Lower leg skin (tissue), 4 donors: ENCODE results near the gene ASXL1. TPM values are rescaled to one million over a fixed set of nuclear protein-coding genes. Genes with fewer than 3 reads are reported as not detected.
"Not testable (repeated sequence)": the region's sequence is repeated elsewhere in the genome, so short reads cannot be mapped to it uniquely, and the experiment has no call there.

Experiments used
- DNase-seq, 2 donors: peaks; one replicate each; pipeline ENCODE4 v3.0.0-alpha.2; 2019; ENCODE audit warnings: low spot score in 2 of 2
- H3K4me3 ChIP-seq: fragments of 200-600 bp; sonication (generic); 2 replicates; pipeline ENCODE4 v1.5.1; 2017; ENCODE audit warnings: mild to moderate bottlenecking, low read depth; ENCODE audit not compliant: poor library complexity, severe bottlenecking
- CTCF ChIP-seq, 3 donors: fragments of 450-650 bp; IDR thresholded peaks; one replicate each; pipeline ENCODE4 v1.5.1; 2016; ENCODE audit warnings: antibody characterized with exemption in 3 of 3, mild to moderate bottlenecking in 3 of 3, moderate library complexity in 2 of 3
- POLR2A ChIP-seq, 2 donors: fragments of 450-650 bp; IDR thresholded peaks; one replicate each; pipeline ENCODE4 v1.6.1; 2016 to 2017; ENCODE audit warnings: antibody characterized with exemption in 2 of 2, mild to moderate bottlenecking in 1 of 2, moderate library complexity in 1 of 2
- WGBS, 2 donors: methylation state at CpG; one replicate each; pipeline ENCODE4 v1.1.5; 2018; 5-methylcytosine and 5-hydroxymethylcytosine counted together
- intact Hi-C: fragments of 100-400 bp; cut with DNase I; formaldehyde crosslinking; loops from one replicate; pipeline ENCODE4 v1.15.0; 2023; ENCODE audit warnings: low total_unique reads
- total RNA-seq, 4 donors: library from RNA; depleted of rRNA; stranded (reverse); fragments of >200 nt; gene quantifications; one replicate each; pipeline ENCODE4 v1.1.0, GENCODE V29; 2016

ASXL1 gene
- total RNA-seq, 4 donors from 2014 or later, result 29.1 to 84.8 (median 32.6) TPM

- no peak for DNase-seq
- intact Hi-C loops, result no loop called here
- TF ChIP-seq POLR2A (IDR thresholded peaks at IDR 0.05), result no peak
- no peak for TF ChIP-seq CTCF (IDR thresholded peaks at IDR 0.05)
- no peak overlapping the region for H3K4me3 ChIP-seq
- 90 to 96% methylated on average over 3 of the region's 3 CpGs for WGBS, 2 donors
Measured at GRCh38 chr20:32352121-32352720, 5.9 kb upstream of the ASXL1 start.

- WGBS, 2 donors, result 83 to 90% methylated on average over 6 of the region's 6 CpGs
- TF ChIP-seq POLR2A (IDR thresholded peaks at IDR 0.05) (no peak), CTCF (IDR thresholded peaks at IDR 0.05) (no peak)
- H3K4me3 ChIP-seq, result no peak overlapping the region
- intact Hi-C loops, result no loop called here
- no peak for DNase-seq
Measured at GRCh38 chr20:32353848-32354496, 4.2 kb upstream of the ASXL1 start.

- intact Hi-C loops, result no loop called here
- TF ChIP-seq POLR2A (IDR thresholded peaks at IDR 0.05) (no peak), CTCF (IDR thresholded peaks at IDR 0.05) (no peak)
- no peak overlapping the region for H3K4me3 ChIP-seq
- DNase-seq, result no peak
- 54% methylated on average over 2 of the region's 2 CpGs for WGBS, 2 donors
Measured at GRCh38 chr20:32354592-32355416, 3.3 kb upstream of the ASXL1 start.

- DNase-seq, result no peak
- 78 to 81% methylated on average over 6 of the region's 6 CpGs for WGBS, 2 donors
- TF ChIP-seq POLR2A (IDR thresholded peaks at IDR 0.05) (no peak), CTCF (IDR thresholded peaks at IDR 0.05) (no peak)
- intact Hi-C loops, result no loop called here
- H3K4me3 ChIP-seq, result no peak overlapping the region
Measured at GRCh38 chr20:32355417-32355841, 2.7 kb upstream of the ASXL1 start.

- H3K4me3 ChIP-seq, intact Hi-C loops, DNase-seq: not testable (repeated sequence)
- 73 to 79% methylated on average over 7 of the region's 7 CpGs for WGBS, 2 donors
Measured at GRCh38 chr20:32355907-32356621, 2.1 kb upstream of the ASXL1 start.
